Panc1 (cell line): ENCODE results near the gene MARCKSL1. TPM values are rescaled to one million over a fixed set of nuclear protein-coding genes. Genes with fewer than 3 reads are reported as not detected.

Source experiments
- ATAC-seq: fragments of 200-7000 bp; cut with Tn5 transposase; 2 replicates; pipeline ENCODE4 v1.9.1; 2020; ENCODE audit warnings: mild to moderate bottlenecking, moderate library complexity
- BruUV-seq: library from RNA; stranded (reverse); fragments of 400-500 nt; replicated peaks from 2 replicates; lab custom pipeline; 2021; lab: Mats Ljungman, UMichigan
- CTCF ChIA-PET: fragments of 300-600 bp; sonication (Branson Sonifier 250); formaldehyde crosslinking; loops from one replicate; lab custom pipeline; 2022; ENCODE audit warnings: antibody characterized with exemption; lab: Charles Lee
- POLR2A ChIA-PET: fragments of 300-600 bp; sonication (Branson Sonifier 250); formaldehyde crosslinking; loops from one replicate; lab custom pipeline; 2022; ENCODE audit warnings: antibody characterized with exemption; lab: Charles Lee
- DNase-seq: peaks from one replicate; pipeline ENCODE4 v3.0.0-alpha.2; 2010; ENCODE audit warnings: low read depth, low spot score
- H3K27ac ChIP-seq: 2 replicates; pipeline ENCODE4 v1.5.1; 2011; ENCODE audit warnings: mild to moderate bottlenecking, low read length, inconsistent platforms
- H3K27me3 ChIP-seq: fragments of 200-500 bp; sonication (Bioruptor generic); 2 replicates; pipeline ENCODE4 v1.6.0; 2014; ENCODE audit warnings: low read length, inconsistent platforms; ENCODE audit not compliant: control insufficient read depth, insufficient read depth
- H3K36me3 ChIP-seq: fragments of 200-500 bp; sonication (Bioruptor generic); 2 replicates; pipeline ENCODE4 v1.5.1; 2014; ENCODE audit warnings: inconsistent platforms, mild to moderate bottlenecking, low read length, moderate library complexity; ENCODE audit not compliant: control insufficient read depth, insufficient read depth
- H3K4me1 ChIP-seq: 2 replicates; pipeline ENCODE4 v1.5.1; 2011; ENCODE audit warnings: inconsistent platforms, mild to moderate bottlenecking, low read length, moderate library complexity; ENCODE audit not compliant: control insufficient read depth, insufficient read depth
- H3K4me3 ChIP-seq, 2 experiments: 2 replicates each; pipeline ENCODE4 v1.5.1; 2011 to 2012; ENCODE audit warnings: low read depth in 2 of 2, low read length in 2 of 2, mild to moderate bottlenecking in 2 of 2, inconsistent platforms in 1 of 2, moderate library complexity in 1 of 2
- H3K9me3 ChIP-seq: fragments of 200-500 bp; sonication (Bioruptor generic); 2 replicates; pipeline ENCODE4 v1.5.1; 2014; ENCODE audit warnings: low read depth, mild to moderate bottlenecking, inconsistent platforms, low read length, moderate library complexity; ENCODE audit not compliant: control insufficient read depth, insufficient read depth
- POLR2AphosphoS5 ChIP-seq: IDR thresholded peaks from 2 replicates; pipeline ENCODE4 v1.6.1; 2012; ENCODE audit warnings: mild to moderate bottlenecking, low read depth, low read length, moderate library complexity
- SIN3A ChIP-seq: IDR thresholded peaks from 2 replicates; pipeline ENCODE4 v1.6.1; 2012; ENCODE audit warnings: low read depth, mild to moderate bottlenecking, low read length, moderate library complexity, borderline replicate concordance; ENCODE audit not compliant: insufficient read depth
- TCF7L2 ChIP-seq: IDR thresholded peaks from 2 replicates; pipeline ENCODE4 v1.6.1; 2011; ENCODE audit warnings: mild to moderate bottlenecking, low read depth, low read length, inconsistent platforms
- in situ Hi-C: cut with HindIII; loops from 2 replicates; pipeline ENCODE4 v1.10.0; 2016; ENCODE audit warnings: low sequenced_read_pairs, low pct_unique_long_range_greater_than_20kb
- intact Hi-C: fragments of 100-400 bp; cut with micrococcal nuclease; formaldehyde crosslinking; loops from one replicate; pipeline ENCODE4 v1.10.0; 2022; ENCODE audit not compliant: unreplicated experiment
- total RNA-seq: library from RNA; stranded (reverse); gene quantifications from one replicate; pipeline ENCODE4 v1.2.1, GENCODE V29; 2021; ENCODE audit not compliant: unreplicated experiment
- TF ChIP-seq, protein P1 (sequence below), 2 experiments: IDR thresholded peaks; 2 replicates each; pipeline ENCODE4 v1.6.1; 2011 to 2012; ENCODE audit warnings: low read depth in 2 of 2, control low read depth in 1 of 2, low read length in 1 of 2, mild to moderate bottlenecking in 1 of 2, moderate library complexity in 1 of 2; ENCODE audit not compliant: insufficient read depth in 1 of 2
- TF ChIP-seq, protein P2 (sequence below): fragments of 450-650 bp; IDR thresholded peaks from 2 replicates; pipeline ENCODE4 v1.5.1; 2017; ENCODE audit warnings: mild to moderate bottlenecking

MARCKSL1 gene
- total RNA-seq, 1 experiment from 2014 or later: 176 TPM

DNA sequence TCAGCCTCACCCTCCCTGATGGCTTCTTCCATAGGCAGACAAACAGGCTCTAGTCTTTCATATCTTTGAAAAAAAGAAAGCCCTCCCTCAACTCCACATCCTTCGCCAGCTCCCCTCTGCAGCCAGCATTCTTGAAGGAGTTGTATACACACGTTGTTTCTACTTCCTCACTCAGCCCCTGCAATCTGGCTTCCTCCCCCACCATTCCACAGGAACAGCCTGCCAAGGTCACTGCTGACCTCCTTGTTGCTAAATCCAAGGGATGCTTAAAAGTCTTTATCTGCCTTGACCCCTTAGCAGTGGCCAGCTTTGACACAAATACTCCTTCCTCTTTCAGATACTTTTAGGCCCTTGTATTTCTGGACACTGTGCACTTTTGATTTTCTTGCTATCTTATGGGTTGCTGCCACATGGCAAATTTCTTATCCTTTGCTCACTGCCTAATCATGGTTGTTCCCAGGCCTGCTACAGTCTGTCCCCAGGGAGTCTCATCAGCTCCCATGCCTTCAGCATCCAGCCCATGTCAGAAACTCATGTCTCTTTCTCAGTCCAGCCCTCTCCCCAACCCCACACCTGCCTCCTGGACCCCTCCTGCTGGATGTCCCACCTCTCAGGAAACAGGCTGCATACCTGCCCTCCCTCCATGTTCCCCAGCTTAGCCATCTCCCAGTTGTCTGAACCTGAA lies 18.0 kb upstream of the MARCKSL1 start:
- intact Hi-C loops: no loop called here

DNA sequence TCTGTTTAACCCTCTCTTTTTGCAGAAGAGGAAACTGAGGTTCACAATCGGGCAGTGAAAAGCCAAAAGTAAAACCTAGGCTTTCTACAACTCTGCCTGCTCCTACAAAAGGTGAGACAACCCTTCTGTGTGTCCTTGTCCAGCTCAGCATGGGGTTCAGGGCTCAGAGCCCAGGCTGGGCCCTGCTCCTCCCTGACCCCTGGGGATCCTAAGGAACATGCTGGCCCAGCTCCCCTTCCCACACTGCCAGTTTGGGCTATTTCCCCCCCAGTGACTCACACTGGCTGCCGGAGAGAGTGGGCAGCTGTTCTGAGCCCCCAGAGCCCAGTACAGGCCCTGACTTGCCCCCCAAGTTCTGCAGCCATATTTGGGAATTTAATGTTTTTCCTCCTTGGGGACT lies 17.4 kb upstream of the MARCKSL1 start:
- no peak overlapping the region for H3K27ac ChIP-seq

More for the DNA sequence above, 18.0 kb upstream of the MARCKSL1 start:
- CTCF ChIA-PET: no interaction called here
- POLR2A ChIA-PET: interaction anchor here (0.6 kb wide), 1 partner anchor 54 kb away, joined by 3 read pairs; no protein-coding TSS in a partner anchor
- ATAC-seq (no peak), DNase-seq (no peak)
- peaks cover 9% of the 10 kb centered on the region; the same call in 1 of the 2 replicates for H3K4me1 ChIP-seq
- TF ChIP-seq SIN3A: no peak
- TF ChIP-seq, protein P1, sequence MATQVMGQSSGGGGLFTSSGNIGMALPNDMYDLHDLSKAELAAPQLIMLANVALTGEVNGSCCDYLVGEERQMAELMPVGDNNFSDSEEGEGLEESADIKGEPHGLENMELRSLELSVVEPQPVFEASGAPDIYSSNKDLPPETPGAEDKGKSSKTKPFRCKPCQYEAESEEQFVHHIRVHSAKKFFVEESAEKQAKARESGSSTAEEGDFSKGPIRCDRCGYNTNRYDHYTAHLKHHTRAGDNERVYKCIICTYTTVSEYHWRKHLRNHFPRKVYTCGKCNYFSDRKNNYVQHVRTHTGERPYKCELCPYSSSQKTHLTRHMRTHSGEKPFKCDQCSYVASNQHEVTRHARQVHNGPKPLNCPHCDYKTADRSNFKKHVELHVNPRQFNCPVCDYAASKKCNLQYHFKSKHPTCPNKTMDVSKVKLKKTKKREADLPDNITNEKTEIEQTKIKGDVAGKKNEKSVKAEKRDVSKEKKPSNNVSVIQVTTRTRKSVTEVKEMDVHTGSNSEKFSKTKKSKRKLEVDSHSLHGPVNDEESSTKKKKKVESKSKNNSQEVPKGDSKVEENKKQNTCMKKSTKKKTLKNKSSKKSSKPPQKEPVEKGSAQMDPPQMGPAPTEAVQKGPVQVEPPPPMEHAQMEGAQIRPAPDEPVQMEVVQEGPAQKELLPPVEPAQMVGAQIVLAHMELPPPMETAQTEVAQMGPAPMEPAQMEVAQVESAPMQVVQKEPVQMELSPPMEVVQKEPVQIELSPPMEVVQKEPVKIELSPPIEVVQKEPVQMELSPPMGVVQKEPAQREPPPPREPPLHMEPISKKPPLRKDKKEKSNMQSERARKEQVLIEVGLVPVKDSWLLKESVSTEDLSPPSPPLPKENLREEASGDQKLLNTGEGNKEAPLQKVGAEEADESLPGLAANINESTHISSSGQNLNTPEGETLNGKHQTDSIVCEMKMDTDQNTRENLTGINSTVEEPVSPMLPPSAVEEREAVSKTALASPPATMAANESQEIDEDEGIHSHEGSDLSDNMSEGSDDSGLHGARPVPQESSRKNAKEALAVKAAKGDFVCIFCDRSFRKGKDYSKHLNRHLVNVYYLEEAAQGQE (IDR thresholded peaks at IDR 0.05; ENCODE audit: insufficient read depth in 1 of 2, low read depth in 2 of 2, low read length in 1 of 2): no peak
- TF ChIP-seq, protein P2, sequence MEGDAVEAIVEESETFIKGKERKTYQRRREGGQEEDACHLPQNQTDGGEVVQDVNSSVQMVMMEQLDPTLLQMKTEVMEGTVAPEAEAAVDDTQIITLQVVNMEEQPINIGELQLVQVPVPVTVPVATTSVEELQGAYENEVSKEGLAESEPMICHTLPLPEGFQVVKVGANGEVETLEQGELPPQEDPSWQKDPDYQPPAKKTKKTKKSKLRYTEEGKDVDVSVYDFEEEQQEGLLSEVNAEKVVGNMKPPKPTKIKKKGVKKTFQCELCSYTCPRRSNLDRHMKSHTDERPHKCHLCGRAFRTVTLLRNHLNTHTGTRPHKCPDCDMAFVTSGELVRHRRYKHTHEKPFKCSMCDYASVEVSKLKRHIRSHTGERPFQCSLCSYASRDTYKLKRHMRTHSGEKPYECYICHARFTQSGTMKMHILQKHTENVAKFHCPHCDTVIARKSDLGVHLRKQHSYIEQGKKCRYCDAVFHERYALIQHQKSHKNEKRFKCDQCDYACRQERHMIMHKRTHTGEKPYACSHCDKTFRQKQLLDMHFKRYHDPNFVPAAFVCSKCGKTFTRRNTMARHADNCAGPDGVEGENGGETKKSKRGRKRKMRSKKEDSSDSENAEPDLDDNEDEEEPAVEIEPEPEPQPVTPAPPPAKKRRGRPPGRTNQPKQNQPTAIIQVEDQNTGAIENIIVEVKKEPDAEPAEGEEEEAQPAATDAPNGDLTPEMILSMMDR: no peak
- TF ChIP-seq TCF7L2: no peak
- no peak for TF ChIP-seq POLR2AphosphoS5
- H3K27me3 ChIP-seq: no peaks in the 10 kb centered on the region
- in situ Hi-C loops: no loop called here
- BruUV-seq: no TSS peak
- no peak overlapping the region for H3K4me3 ChIP-seq
- no peaks in the 10 kb centered on the region for H3K9me3 ChIP-seq
- no peak overlapping the region for H3K27ac ChIP-seq
- H3K36me3 ChIP-seq: no peaks in the 10 kb centered on the region

More for the DNA sequence above, 17.4 kb upstream of the MARCKSL1 start:
- peaks cover 9% of the 10 kb centered on the region; the same call in 1 of the 2 replicates for H3K4me1 ChIP-seq
- intact Hi-C loops (no loop called here), in situ Hi-C loops (no loop called here)
- BruUV-seq: TSS peak; percentile 33
- POLR2A ChIA-PET: interaction anchor here (0.7 kb wide), 1 partner anchor 17 kb away, joined by 3 read pairs; the partner anchor contains the start of gene MARCKSL1
- no peaks in the 10 kb centered on the region for H3K36me3 ChIP-seq
- H3K4me3 ChIP-seq: no peak overlapping the region
- CTCF ChIA-PET: no interaction called here
- no peak for DNase-seq
- ATAC-seq: no peak
- TF ChIP-seq SIN3A (no peak), TCF7L2 (no peak), POLR2AphosphoS5 (no peak)
- TF ChIP-seq, protein P1 (IDR thresholded peaks at IDR 0.05; ENCODE audit: insufficient read depth in 1 of 2, low read depth in 2 of 2, low read length in 1 of 2): no peak
- TF ChIP-seq, protein P2: no peak
- H3K27me3 ChIP-seq: no peaks in the 10 kb centered on the region
- H3K9me3 ChIP-seq: no peaks in the 10 kb centered on the region
